H9 (cell line): Measurements from ENCODE around the gene CCDC116. TPM values are rescaled to one million over a fixed set of nuclear protein-coding genes. Genes with fewer than 3 reads are reported as not detected.

Experiments
- DNase-seq: peaks from one replicate; pipeline ENCODE4 v3.0.0-alpha.2; 2017
- H2AFZ ChIP-seq: one replicate; pipeline ENCODE4 v1.6.1; 2013; ENCODE audit warnings: mild to moderate bottlenecking, low read length, control low read depth, moderate library complexity
- H2AK5ac ChIP-seq: 2 replicates; pipeline ENCODE4 v1.6.1; 2013; ENCODE audit warnings: low read length, control low read depth, mixed read lengths; ENCODE audit not compliant: insufficient read length
- H2BK120ac ChIP-seq: one replicate; pipeline ENCODE4 v1.6.1; 2013; ENCODE audit warnings: low read depth, mild to moderate bottlenecking, low read length, control low read depth, inconsistent platforms; ENCODE audit not compliant: poor library complexity, severe bottlenecking
- H2BK12ac ChIP-seq: 2 replicates; pipeline ENCODE4 v1.6.1; 2013; ENCODE audit warnings: low read length, control low read depth, mixed read lengths, low read depth; ENCODE audit not compliant: insufficient read length
- H2BK15ac ChIP-seq: 2 replicates; pipeline ENCODE4 v1.6.1; 2013; ENCODE audit warnings: low read depth, low read length, control low read depth
- H2BK20ac ChIP-seq: one replicate; pipeline ENCODE4 v1.6.1; 2013; ENCODE audit warnings: low read depth, mild to moderate bottlenecking, low read length, control low read depth, inconsistent platforms; ENCODE audit not compliant: poor library complexity, severe bottlenecking
- H2BK5ac ChIP-seq: 2 replicates; pipeline ENCODE4 v1.6.1; 2013; ENCODE audit warnings: low read length, control low read depth, mixed read lengths; ENCODE audit not compliant: insufficient read length
- H3K14ac ChIP-seq: 2 replicates; pipeline ENCODE4 v1.6.1; 2013; ENCODE audit warnings: low read length, control low read depth; ENCODE audit not compliant: insufficient read depth
- H3K18ac ChIP-seq: 2 replicates; pipeline ENCODE4 v1.6.1; 2013; ENCODE audit warnings: low read depth, mild to moderate bottlenecking, mixed read lengths, low read length, control low read depth; ENCODE audit not compliant: insufficient read length
- H3K23ac ChIP-seq: 2 replicates; pipeline ENCODE4 v1.6.1; 2013; ENCODE audit warnings: low read length, control low read depth, mixed read lengths, low read depth; ENCODE audit not compliant: insufficient read length
- H3K23me2 ChIP-seq: 2 replicates; pipeline ENCODE4 v1.6.1; 2013; ENCODE audit warnings: low read depth, mild to moderate bottlenecking, mixed read lengths, low read length, control low read depth; ENCODE audit not compliant: insufficient read length, poor library complexity, severe bottlenecking
- H3K27ac ChIP-seq: 2 replicates; pipeline ENCODE4 v1.5.1; 2013; ENCODE audit warnings: low read length, control low read depth, mixed read lengths, low read depth; ENCODE audit not compliant: insufficient read length
- H3K27me3 ChIP-seq: 2 replicates; pipeline ENCODE4 v1.6.1; 2013; ENCODE audit warnings: low read length, control low read depth, inconsistent platforms; ENCODE audit not compliant: insufficient read depth
- H3K4ac ChIP-seq: 2 replicates; pipeline ENCODE4 v1.6.1; 2013; ENCODE audit warnings: low read depth, mild to moderate bottlenecking, control low read depth, inconsistent platforms, low read length, moderate library complexity
- H3K4me1 ChIP-seq: 2 replicates; pipeline ENCODE4 v1.6.1; 2013; ENCODE audit warnings: low read length, control low read depth, inconsistent platforms; ENCODE audit not compliant: insufficient read depth
- H3K4me2 ChIP-seq: 2 replicates; pipeline ENCODE4 v1.6.1; 2013; ENCODE audit warnings: low read length, control low read depth, mixed read lengths; ENCODE audit not compliant: insufficient read length, insufficient read depth
- H3K56ac ChIP-seq: 2 replicates; pipeline ENCODE4 v1.6.1; 2013; ENCODE audit warnings: low read depth, mild to moderate bottlenecking, mixed read lengths, low read length, control low read depth; ENCODE audit not compliant: insufficient read length
- H3K79me1 ChIP-seq: 2 replicates; pipeline ENCODE4 v1.6.1; 2013; ENCODE audit warnings: low read depth, mild to moderate bottlenecking, moderate library complexity, low read length, control low read depth, inconsistent platforms; ENCODE audit not compliant: insufficient read depth, poor library complexity, severe bottlenecking
- H3K79me2 ChIP-seq: 2 replicates; pipeline ENCODE4 v1.6.1; 2013; ENCODE audit warnings: low read length, control low read depth, inconsistent platforms; ENCODE audit not compliant: insufficient read depth
- H3K9ac ChIP-seq: 2 replicates; pipeline ENCODE4 v1.6.1; 2013; ENCODE audit warnings: low read length, control low read depth, mixed read lengths; ENCODE audit not compliant: insufficient read length; ENCODE audit errors: extremely low read depth
- H3K9me3 ChIP-seq: one replicate; pipeline ENCODE4 v1.6.1; 2013; ENCODE audit warnings: low read depth, low read length, inconsistent platforms; ENCODE audit not compliant: control insufficient read depth
- H3T11ph ChIP-seq: one replicate; pipeline ENCODE4 v1.6.1; 2013; ENCODE audit warnings: mild to moderate bottlenecking, low read length, control low read depth, inconsistent platforms
- H4K20me1 ChIP-seq: one replicate; pipeline ENCODE4 v1.6.1; 2013; ENCODE audit not compliant: control insufficient read depth, insufficient read length, insufficient read depth
- H4K5ac ChIP-seq: 2 replicates; pipeline ENCODE4 v1.6.1; 2013; ENCODE audit warnings: low read depth, mild to moderate bottlenecking, mixed read lengths, low read length, control low read depth; ENCODE audit not compliant: insufficient read length
- H4K8ac ChIP-seq: replicated peaks from 2 replicates; pipeline ENCODE4 v1.6.1; 2013; ENCODE audit warnings: low read length, control low read depth, mixed read lengths, low read depth; ENCODE audit not compliant: insufficient read length
- H4K91ac ChIP-seq: 2 replicates; pipeline ENCODE4 v1.6.1; 2013; ENCODE audit warnings: low read depth, mild to moderate bottlenecking, moderate library complexity, mixed read lengths, low read length, control low read depth; ENCODE audit not compliant: insufficient read length
- H3K27ac Mint-ChIP-seq, 3 experiments: 2 replicates in 2 of 3; 3 replicates in 1 of 3; pipeline ENCODE4 v1.8.0; 2020 to 2021; ENCODE audit warnings: mixed read lengths in 3 of 3, mild to moderate bottlenecking in 1 of 3, moderate library complexity in 1 of 3
- H3K27me3 Mint-ChIP-seq: 2 replicates; pipeline ENCODE4 v1.8.0; 2021; ENCODE audit warnings: low read depth, mild to moderate bottlenecking, moderate library complexity, mixed read lengths
- H3K36me3 Mint-ChIP-seq, 3 experiments: 2 replicates in 2 of 3; 3 replicates in 1 of 3; pipeline ENCODE4 v1.8.0; 2020 to 2021; ENCODE audit warnings: low read depth in 3 of 3, mixed read lengths in 3 of 3; ENCODE audit not compliant: insufficient read depth in 1 of 3
- H3K4me1 Mint-ChIP-seq, 2 experiments: 2 replicates each; pipeline ENCODE4 v1.8.0; 2020; ENCODE audit warnings: mixed read lengths in 2 of 2
- H3K4me3 Mint-ChIP-seq, 2 experiments: 2 replicates in 1 of 2; 3 replicates in 1 of 2; pipeline ENCODE4 v1.8.0; 2020 to 2021; ENCODE audit warnings: mild to moderate bottlenecking in 2 of 2, mixed read lengths in 2 of 2, moderate library complexity in 1 of 2
- H3K9me3 Mint-ChIP-seq, 2 experiments: 2 replicates in 1 of 2; 3 replicates in 1 of 2; pipeline ENCODE4 v1.8.0; 2020; ENCODE audit warnings: mild to moderate bottlenecking in 2 of 2, mixed read lengths in 2 of 2, moderate library complexity in 1 of 2
- WGBS: extraction: QIAGEN DNeasy Blood & Tissue Kit; methylation state at CpG from one replicate; pipeline ENCODE4 v1.1.7; 2013; ENCODE audit warnings: missing lambda C conversion rate, low lambda C conversion rate, mixed read lengths; ENCODE audit not compliant: insufficient read length; ENCODE audit errors: extremely low coverage; 5-methylcytosine and 5-hydroxymethylcytosine counted together
- total RNA-seq: library from RNA; stranded (reverse); gene quantifications from 2 replicates; pipeline ENCODE4 v1.2.1, GENCODE V29; 2021
- TF ChIP-seq, protein P1 (sequence below): fragments of 200-600 bp; sonication (generic); conservative IDR thresholded peaks from 3 replicates; pipeline ENCODE4 v1.8.0; 2021; ENCODE audit warnings: antibody characterized with exemption, mild to moderate bottlenecking

CCDC116 gene
- total RNA-seq, 1 experiment from 2014 or later = 0.63 TPM

DNA sequence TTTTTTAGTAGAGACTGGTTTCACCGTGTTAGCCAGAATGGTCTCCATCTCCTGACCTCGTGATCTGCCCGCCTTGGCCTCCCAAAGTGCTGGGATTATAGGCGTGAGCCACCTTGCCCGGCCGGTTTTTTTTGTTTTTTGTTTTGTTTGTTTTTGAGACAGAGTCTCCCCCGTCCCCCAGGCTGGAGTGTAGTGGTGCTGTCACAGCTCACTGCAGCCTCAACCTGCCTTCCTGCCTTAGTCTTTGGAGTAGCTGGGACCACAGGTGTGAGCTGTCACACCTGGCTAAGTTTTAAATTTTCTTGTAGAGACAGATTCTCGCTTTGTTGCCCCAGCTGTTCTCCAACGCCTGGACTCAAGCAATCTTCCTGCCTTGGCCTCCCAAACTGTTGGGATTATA, 36.5 kb downstream of the CCDC116 start:
- peaks cover under 1% of the 10 kb centered on the region for H3K27me3 Mint-ChIP-seq
- no peaks in the 10 kb centered on the region for H4K20me1 ChIP-seq

More for the DNA sequence above, 36.5 kb downstream of the CCDC116 start:
- Histone ChIP-seq H4K5ac (no peak overlapping the region), H2BK5ac (no peak overlapping the region), H2AK5ac (no peak overlapping the region), H3K27ac (no peak overlapping the region), H3K14ac (no peak overlapping the region), H2AFZ (no peak overlapping the region), H3K79me2 (no peaks in the 10 kb centered on the region), H3K9ac (no peak overlapping the region), H3K56ac (no peak overlapping the region), H3K4ac (no peak overlapping the region), H3K79me1 (peaks cover 3% of the 10 kb centered on the region), H3K27me3 (no peaks in the 10 kb centered on the region), H3K23ac (no peak overlapping the region), H3K4me1 (no peaks in the 10 kb centered on the region), H3K9me3 (no peaks in the 10 kb centered on the region), H2BK20ac (no peak overlapping the region), H2BK120ac (no peak overlapping the region), H3K18ac (no peak overlapping the region), H2BK15ac (no peak overlapping the region), H3T11ph (no peak overlapping the region), H3K4me2 (no peak overlapping the region), H4K8ac (no peak overlapping the region), H2BK12ac (no peak overlapping the region), H4K91ac (no peak overlapping the region), H3K23me2 (no peaks in the 10 kb centered on the region)
- Mint-ChIP-seq H3K4me3 (no peak overlapping the region), H3K4me1 (peaks cover 5 to 21% of the 10 kb centered on the region in 2 experiments), H3K9me3 (no peaks in the 10 kb centered on the region; a peak in 1 of 5 replicates), H3K27ac (peak overlapping the region in 1 of 3 experiments; percentile 58; a peak in 2 of 7 replicates), H3K36me3 (peaks cover 11 to 33% (median 32%) of the 10 kb centered on the region in 3 experiments; a peak in 6 of 7 replicates)
- TF ChIP-seq, protein P1, sequence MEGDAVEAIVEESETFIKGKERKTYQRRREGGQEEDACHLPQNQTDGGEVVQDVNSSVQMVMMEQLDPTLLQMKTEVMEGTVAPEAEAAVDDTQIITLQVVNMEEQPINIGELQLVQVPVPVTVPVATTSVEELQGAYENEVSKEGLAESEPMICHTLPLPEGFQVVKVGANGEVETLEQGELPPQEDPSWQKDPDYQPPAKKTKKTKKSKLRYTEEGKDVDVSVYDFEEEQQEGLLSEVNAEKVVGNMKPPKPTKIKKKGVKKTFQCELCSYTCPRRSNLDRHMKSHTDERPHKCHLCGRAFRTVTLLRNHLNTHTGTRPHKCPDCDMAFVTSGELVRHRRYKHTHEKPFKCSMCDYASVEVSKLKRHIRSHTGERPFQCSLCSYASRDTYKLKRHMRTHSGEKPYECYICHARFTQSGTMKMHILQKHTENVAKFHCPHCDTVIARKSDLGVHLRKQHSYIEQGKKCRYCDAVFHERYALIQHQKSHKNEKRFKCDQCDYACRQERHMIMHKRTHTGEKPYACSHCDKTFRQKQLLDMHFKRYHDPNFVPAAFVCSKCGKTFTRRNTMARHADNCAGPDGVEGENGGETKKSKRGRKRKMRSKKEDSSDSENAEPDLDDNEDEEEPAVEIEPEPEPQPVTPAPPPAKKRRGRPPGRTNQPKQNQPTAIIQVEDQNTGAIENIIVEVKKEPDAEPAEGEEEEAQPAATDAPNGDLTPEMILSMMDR = no peak
- no CpG with 5 or more reads among the region's 9 CpGs for WGBS
- DNase-seq = no peak
